H1 (cell line): ENCODE results near the gene RYR3. TPM values are rescaled to one million over a fixed set of nuclear protein-coding genes. Genes with fewer than 3 reads are reported as not detected.

Source experiments
- CTCF ChIA-PET: fragments of 300-600 bp; sonication (Branson Sonifier 250); formaldehyde crosslinking; loops from one replicate; lab custom pipeline; 2021; ENCODE audit not compliant: partially characterized antibody; lab: Charles Lee
- POLR2A ChIA-PET: fragments of 300-600 bp; sonication (Branson Sonifier 250); formaldehyde crosslinking; loops from one replicate; lab custom pipeline; 2021; ENCODE audit warnings: inconsistent platforms; ENCODE audit not compliant: partially characterized antibody; lab: Charles Lee
- DNase-seq, 2 experiments: peaks; one replicate each; pipeline versions ENCODE4 v3.0.0 to v3.0.0-alpha.2; 2010 to 2022; ENCODE audit warnings: low spot score in 2 of 2, low read depth in 1 of 2, mixed read lengths in 1 of 2
- FAIRE-seq: peaks from 2 replicates; lab custom pipeline; 2011; peaks lifted over from hg19 to GRCh38; lab: Jason Lieb, UNC
- H2AFZ ChIP-seq: 2 replicates; pipeline ENCODE4 v1.8.1; 2012; ENCODE audit warnings: low read length, inconsistent platforms
- H2AK5ac ChIP-seq: 2 replicates; pipeline ENCODE4 v1.6.1; 2013; ENCODE audit warnings: low read depth, low read length
- H2BK120ac ChIP-seq: replicated peaks from 2 replicates; pipeline ENCODE3; 2013; ENCODE audit warnings: low read depth, low read length, inconsistent platforms
- H2BK12ac ChIP-seq: 2 replicates; pipeline ENCODE4 v1.6.1; 2013; ENCODE audit warnings: low read depth, low read length
- H2BK15ac ChIP-seq: 2 replicates; pipeline ENCODE4 v1.6.1; 2013; ENCODE audit warnings: low read length
- H2BK20ac ChIP-seq: 2 replicates; pipeline ENCODE4 v1.6.1; 2013; ENCODE audit warnings: low read length
- H2BK5ac ChIP-seq: 2 replicates; pipeline ENCODE4 v1.6.1; 2013; ENCODE audit warnings: low read depth, low read length
- H3K14ac ChIP-seq: 2 replicates; pipeline ENCODE4 v1.6.1; 2013; ENCODE audit warnings: inconsistent platforms; ENCODE audit not compliant: insufficient read length
- H3K18ac ChIP-seq: 2 replicates; pipeline ENCODE4 v1.6.1; 2013; ENCODE audit warnings: low read length; ENCODE audit errors: extremely low read depth
- H3K23ac ChIP-seq: 2 replicates; pipeline ENCODE4 v1.6.1; 2013; ENCODE audit warnings: inconsistent platforms; ENCODE audit not compliant: insufficient read length
- H3K23me2 ChIP-seq: 2 replicates; pipeline ENCODE4 v1.6.1; 2013; ENCODE audit warnings: low read depth, low read length
- H3K27ac ChIP-seq: 2 replicates; pipeline ENCODE4 v1.6.1; 2011; ENCODE audit warnings: low read depth, low read length, inconsistent platforms
- H3K27me3 ChIP-seq, 4 experiments: replicated peaks in 1 of 4; 1 replicate in 1 of 4; 2 replicates in 3 of 4; pipeline versions ENCODE4 v1.6.1 to v1.8.1; 2011 to 2013; ENCODE audit warnings: low read length in 3 of 4, mild to moderate bottlenecking in 3 of 4, inconsistent platforms in 2 of 4, mixed read lengths in 2 of 4, moderate library complexity in 1 of 4; ENCODE audit not compliant: control insufficient read depth in 3 of 4, insufficient read depth in 3 of 4; ENCODE audit errors: extremely low read depth in 1 of 4
- H3K36me3 ChIP-seq, 4 experiments: 2 replicates each; pipeline versions ENCODE4 v1.6.1 to v1.8.1; 2011 to 2013; ENCODE audit warnings: mild to moderate bottlenecking in 4 of 4, low read length in 3 of 4, moderate library complexity in 2 of 4, control low read depth in 1 of 4, inconsistent platforms in 1 of 4; ENCODE audit not compliant: insufficient read depth in 4 of 4, control insufficient read depth in 2 of 4
- H3K4ac ChIP-seq: replicated peaks from 2 replicates; pipeline ENCODE3; 2013; ENCODE audit warnings: low read length, low read depth, mixed read lengths, inconsistent platforms; ENCODE audit not compliant: insufficient read length
- H3K4me1 ChIP-seq, 4 experiments: replicated peaks in 1 of 4; 1 replicate in 1 of 4; 2 replicates in 3 of 4; pipeline versions ENCODE4 v1.6.1 to v1.8.1; 2011 to 2013; ENCODE audit warnings: low read length in 3 of 4, inconsistent platforms in 2 of 4, mixed read lengths in 1 of 4; ENCODE audit not compliant: insufficient read depth in 4 of 4, control insufficient read depth in 3 of 4
- H3K4me2 ChIP-seq, 2 experiments: 2 replicates each; pipeline versions ENCODE4 v1.6.1 to v1.8.1; 2011 to 2013; ENCODE audit warnings: low read depth in 2 of 2, low read length in 2 of 2, control low read depth in 1 of 2, inconsistent platforms in 1 of 2, mild to moderate bottlenecking in 1 of 2; ENCODE audit not compliant: insufficient read depth in 1 of 2
- H3K4me3 ChIP-seq, 4 experiments: fragments of 200-600, 300-600 bp in 1 of 4; sonication (generic), shearing (Covaris generic), sonication (Bioruptor Twin) in 1 of 4; 2 replicates each; pipeline versions ENCODE4 v1.5.1 to v1.8.1; 2011 to 2016; ENCODE audit warnings: low read length in 4 of 4, low read depth in 3 of 4, control low read depth in 2 of 4, inconsistent platforms in 2 of 4, mild to moderate bottlenecking in 2 of 4, mixed read lengths in 1 of 4, moderate library complexity in 1 of 4; ENCODE audit not compliant: insufficient read depth in 2 of 4; ENCODE audit errors: extremely low read depth in 1 of 4
- H3K56ac ChIP-seq: replicated peaks from 2 replicates; pipeline ENCODE3; 2013; ENCODE audit warnings: low read depth, mild to moderate bottlenecking, mixed read lengths, low read length, inconsistent platforms; ENCODE audit not compliant: insufficient read length
- H3K79me1 ChIP-seq: 2 replicates; pipeline ENCODE4 v1.6.1; 2013; ENCODE audit warnings: low read depth, low read length, control low read depth
- H3K79me2 ChIP-seq, 2 experiments: 2 replicates each; pipeline versions ENCODE4 v1.6.1 to v1.8.1; 2012 to 2013; ENCODE audit warnings: low read length in 2 of 2, mild to moderate bottlenecking in 2 of 2, inconsistent platforms in 1 of 2; ENCODE audit not compliant: insufficient read depth in 2 of 2, control insufficient read depth in 1 of 2
- H3K9ac ChIP-seq, 4 experiments: replicated peaks in 1 of 4; 1 replicate in 1 of 4; 2 replicates in 3 of 4; pipeline versions ENCODE4 v1.6.1 to v1.8.1; 2011 to 2013; ENCODE audit warnings: low read depth in 3 of 4, low read length in 3 of 4, control low read depth in 2 of 4, mild to moderate bottlenecking in 2 of 4, moderate library complexity in 2 of 4, inconsistent platforms in 1 of 4; ENCODE audit errors: extremely low read depth in 1 of 4
- H3K9me3 ChIP-seq, 2 experiments: 2 replicates each; pipeline versions ENCODE4 v1.6.1 to v1.8.1; 2012 to 2013; ENCODE audit warnings: mild to moderate bottlenecking in 2 of 2, moderate library complexity in 2 of 2, control low read depth in 1 of 2, inconsistent platforms in 1 of 2, low read depth in 1 of 2, low read length in 1 of 2, mixed read lengths in 1 of 2; ENCODE audit not compliant: insufficient read depth in 2 of 2
- H4K20me1 ChIP-seq, 2 experiments: replicated peaks in 1 of 2; 2 replicates each; pipeline versions ENCODE3 to v1.8.1; 2011 to 2013; ENCODE audit warnings: inconsistent platforms in 2 of 2, low read length in 2 of 2, mild to moderate bottlenecking in 1 of 2; ENCODE audit not compliant: insufficient read depth in 2 of 2, control insufficient read depth in 1 of 2
- H4K5ac ChIP-seq: 2 replicates; pipeline ENCODE4 v1.6.1; 2013; ENCODE audit warnings: low read length, low read depth, mixed read lengths, inconsistent platforms; ENCODE audit not compliant: insufficient read length
- H4K8ac ChIP-seq: 2 replicates; pipeline ENCODE4 v1.8.0; 2013; ENCODE audit warnings: mild to moderate bottlenecking, moderate library complexity, low read length, inconsistent platforms; ENCODE audit not compliant: insufficient read depth; ENCODE audit errors: extremely low read depth
- H4K91ac ChIP-seq: replicated peaks from 2 replicates; pipeline ENCODE3; 2013; ENCODE audit warnings: low read length, mixed read lengths, inconsistent platforms; ENCODE audit not compliant: insufficient read length
- CBX5 ChIP-seq: fragments of 300-800, 300-1000 bp; sonication (generic); IDR thresholded peaks from 2 replicates; pipeline ENCODE4 v1.7.1; 2016; ENCODE audit warnings: antibody characterized with exemption, low read length, low read depth
- CEBPB ChIP-seq: IDR thresholded peaks from 2 replicates; pipeline ENCODE4 v1.6.1; 2012; ENCODE audit warnings: low read depth, low read length
- CHD2 ChIP-seq: IDR thresholded peaks from 2 replicates; pipeline ENCODE4 v1.6.1; 2012; ENCODE audit warnings: low read length, improper control_type of control experiment
- HDAC2 ChIP-seq, 2 experiments: fragments of 300-600 bp in 1 of 2; sonication (generic) in 1 of 2; IDR thresholded peaks; 2 replicates each; pipeline ENCODE4 v1.6.1; 2011 to 2012; ENCODE audit warnings: low read depth in 2 of 2, low read length in 2 of 2, mild to moderate bottlenecking in 2 of 2, moderate library complexity in 2 of 2, borderline replicate concordance in 1 of 2, inconsistent platforms in 1 of 2
- JUN ChIP-seq: IDR thresholded peaks from 2 replicates; pipeline ENCODE4 v1.6.1; 2011; ENCODE audit warnings: low read depth, mild to moderate bottlenecking, improper control_type of control experiment, low read length
- JUND ChIP-seq: IDR thresholded peaks from 2 replicates; pipeline ENCODE4 v1.6.1; 2011; ENCODE audit warnings: mild to moderate bottlenecking, improper control_type of control experiment, low read length
- MAX ChIP-seq: IDR thresholded peaks from 2 replicates; pipeline ENCODE4 v1.6.1; 2012; ENCODE audit warnings: inconsistent platforms
- POU5F1 ChIP-seq: IDR thresholded peaks from 2 replicates; pipeline ENCODE4 v1.6.1; 2011; ENCODE audit warnings: low read depth, mild to moderate bottlenecking, low read length, moderate library complexity
- RXRA ChIP-seq: IDR thresholded peaks from 2 replicates; pipeline ENCODE4 v1.6.1; 2011; ENCODE audit warnings: low read depth, mild to moderate bottlenecking, low read length, moderate library complexity; ENCODE audit not compliant: insufficient read depth
- TAF1 ChIP-seq: IDR thresholded peaks from 2 replicates; pipeline ENCODE4 v1.6.1; 2011; ENCODE audit warnings: mild to moderate bottlenecking, low read depth, low read length
- TEAD4 ChIP-seq: IDR thresholded peaks from 2 replicates; pipeline ENCODE4 v1.6.1; 2012; ENCODE audit warnings: low read depth, low read length, inconsistent platforms, mixed read lengths
- WGBS, 2 experiments: shearing (Covaris generic) in 1 of 2; methylation state at CpG; one replicate each; pipeline versions ENCODE4 v1.1.6 to v1.1.7; 2013 to 2015; ENCODE audit warnings: low lambda C conversion rate in 2 of 2, mixed read lengths in 2 of 2, inconsistent platforms in 1 of 2, low coverage in 1 of 2, missing lambda C conversion rate in 1 of 2; ENCODE audit not compliant: insufficient replicate concordance in 2 of 2, insufficient coverage in 1 of 2, insufficient read length in 1 of 2; ENCODE audit errors: extremely low coverage in 1 of 2, missing lambda C conversion rate in 1 of 2; 5-methylcytosine and 5-hydroxymethylcytosine counted together
- polyA plus RNA-seq, 7 experiments: library from polyadenylated mRNA; depleted of rRNA in 3 of 7; stranded (reverse) in 5 of 7; unstranded in 2 of 7; fragments of >200 nt in 5 of 7; fragments of 200-250 nt in 2 of 7; gene quantifications; 1 replicate in 5 of 7; 2 replicates in 1 of 7; 4 replicates in 1 of 7; pipeline versions ENCODE4 v1.2.1 to v1.2.3, GENCODE V29; 2011 to 2013; ENCODE audit warnings: missing spikeins in 2 of 7, mixed read lengths in 2 of 7
- total RNA-seq: library from RNA; stranded (reverse); fragmentation: NEBNext Ultra II Directional; extraction: Animal tissue kit (Norgen Biotek cat#: 25700); gene quantifications from 2 replicates; pipeline ENCODE4 v1.2.1, GENCODE V29; 2021

Gene RYR3
- total and polyA plus RNA-seq, 2 of the 8 experiments (the other 6 are each of a cell fraction or from before 2014, with no cell fraction given) = 0.33 to 3.4 TPM

DNA sequence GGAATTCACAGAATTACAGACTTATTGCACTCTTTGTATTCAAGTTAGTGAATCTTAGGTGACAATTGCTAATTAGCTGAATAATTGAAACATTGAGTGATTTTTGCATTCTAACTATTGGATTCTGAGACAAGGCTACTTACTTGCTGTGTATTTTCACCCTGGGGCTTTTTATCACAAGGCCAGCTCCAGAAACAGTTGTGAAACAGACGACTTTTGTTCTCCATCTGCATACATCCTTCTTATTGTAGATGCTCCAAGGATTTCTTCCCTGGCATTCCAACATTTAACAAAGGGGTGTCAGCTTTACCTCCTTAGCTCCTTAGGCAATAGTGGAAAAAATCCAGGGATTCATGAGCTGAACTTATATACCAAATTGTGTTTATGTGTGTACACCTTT, 424.4 kb downstream of the RYR3 start:
- TF ChIP-seq JUN (no peak), JUND (no peak), CHD2 (no peak), POU5F1 (no peak), MAX (no peak), HDAC2 (IDR thresholded peaks at IDR 0.05; ENCODE audit: borderline replicate concordance in 1 of 2, low read depth in 2 of 2, low read length in 2 of 2) (no peak), CBX5 (no peak), TAF1 (no peak), RXRA (no peak), CEBPB (no peak), TEAD4 (no peak)
- Histone ChIP-seq H3K14ac (no peak overlapping the region), H3K23ac (no peak overlapping the region), H4K91ac (no peak overlapping the region), H2BK15ac (no peak overlapping the region), H3K9me3 (no peaks in the 10 kb centered on the region), H3K79me2 (no peaks in the 10 kb centered on the region), H2BK120ac (no peak overlapping the region), H2BK20ac (no peak overlapping the region), H2BK12ac (no peak overlapping the region), H4K20me1 (no peaks in the 10 kb centered on the region), H3K56ac (no peak overlapping the region), H2AFZ (no peak overlapping the region), H3K18ac (no peak overlapping the region), H2AK5ac (no peak overlapping the region), H2BK5ac (no peak overlapping the region), H3K23me2 (peaks cover 5% of the 10 kb centered on the region), H3K4me3 (no peak overlapping the region), H3K4me2 (no peak overlapping the region), H3K79me1 (no peaks in the 10 kb centered on the region), H4K8ac (no peak overlapping the region), H3K4ac (no peak overlapping the region), H3K36me3 (no peaks in the 10 kb centered on the region), H3K27me3 (0 out of 7 replicates have a peak, but pooled peaks cover 0 to 4% (median 0%) of the 10 kb centered on the region in 4 experiments), H3K9ac (no peak overlapping the region), H4K5ac (no peak overlapping the region), H3K4me1 (peaks cover 0 to 6% (median 3%) of the 10 kb centered on the region in 4 experiments; a peak in 2 of 7 replicates), H3K27ac (no peak overlapping the region)
- WGBS, 2 experiments = 28% methylated on average over 1 of the region's 1 CpG; no CpG with 5 or more reads in 1 of the 2 experiments
- POLR2A ChIA-PET = no interaction called here
- CTCF ChIA-PET = interaction anchor here (0.6 to 8.0 kb wide), 25 partner anchors 13 to 506 kb away, joined by 3 to 89 read pairs (median 4); partner anchors contain the start of gene CHRM5
- FAIRE-seq = no peak
- DNase-seq = no peak
